Measurements from ENCODE around the gene CCSER1. TPM values are rescaled to one million over a fixed set of nuclear protein-coding genes. Genes with fewer than 3 reads are reported as not detected.

CCSER1 gene
- total RNA-seq, 3 donors from 2014 or later (not counting 1 experiment from before 2014, with no cell fraction given), result 0.87 to 1.1 (median 1.1) TPM

DNA sequence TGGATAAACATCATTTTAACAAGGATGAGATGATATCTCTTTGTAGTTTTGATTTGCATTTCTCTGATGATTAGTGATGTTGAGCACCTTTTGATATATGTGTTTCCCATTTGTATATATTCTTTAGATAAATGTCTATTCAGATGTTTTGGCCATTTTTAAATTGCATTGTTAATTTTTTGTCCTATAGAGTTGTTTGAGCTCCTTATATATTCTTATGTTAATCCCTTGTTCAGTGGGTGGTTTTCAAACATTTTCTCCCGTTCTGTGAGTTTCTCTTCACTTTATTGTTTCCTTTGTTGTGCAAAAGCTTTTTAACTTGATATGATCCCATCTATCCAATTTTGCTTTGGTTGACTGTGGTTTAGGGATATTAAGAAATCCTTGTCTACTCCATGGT lies 606.0 kb downstream of the CCSER1 start:
- Mint-ChIP-seq H3K27ac (no peak overlapping the region), H3K9me3 (peaks cover 12 to 13% of the 10 kb centered on the region in 2 donors), H3K4me1 (no peaks in the 10 kb centered on the region), H3K4me3 (no peak overlapping the region), H3K27me3 (ENCODE audit: low read depth in 2 of 2) (no peaks in the 10 kb centered on the region), H3K36me3 (peaks cover 9% of the 10 kb centered on the region)
- Histone ChIP-seq H3K36me3 (ENCODE audit: control insufficient read depth, insufficient read depth, low read length) (no peaks in the 10 kb centered on the region), H3K27ac (ENCODE audit: low read length) (no peak overlapping the region), H3K27me3 (ENCODE audit: control insufficient read depth, insufficient read depth, low read length) (no peaks in the 10 kb centered on the region), H3K4me3 (ENCODE audit: low read length) (no peak overlapping the region), H3K9me3 (ENCODE audit: control insufficient read depth, insufficient read depth, low read length) (peaks cover 2% of the 10 kb centered on the region), H3K4me1 (ENCODE audit: control insufficient read depth, insufficient read depth, low read length) (no peaks in the 10 kb centered on the region)
- intact Hi-C loops (cut with micrococcal nuclease), result no loop called here
- no peak for DNase-seq
- no CpG with 5 or more reads among the region's 1 CpG for WGBS (ENCODE audit: insufficient coverage)
- TF ChIP-seq, protein P1, sequence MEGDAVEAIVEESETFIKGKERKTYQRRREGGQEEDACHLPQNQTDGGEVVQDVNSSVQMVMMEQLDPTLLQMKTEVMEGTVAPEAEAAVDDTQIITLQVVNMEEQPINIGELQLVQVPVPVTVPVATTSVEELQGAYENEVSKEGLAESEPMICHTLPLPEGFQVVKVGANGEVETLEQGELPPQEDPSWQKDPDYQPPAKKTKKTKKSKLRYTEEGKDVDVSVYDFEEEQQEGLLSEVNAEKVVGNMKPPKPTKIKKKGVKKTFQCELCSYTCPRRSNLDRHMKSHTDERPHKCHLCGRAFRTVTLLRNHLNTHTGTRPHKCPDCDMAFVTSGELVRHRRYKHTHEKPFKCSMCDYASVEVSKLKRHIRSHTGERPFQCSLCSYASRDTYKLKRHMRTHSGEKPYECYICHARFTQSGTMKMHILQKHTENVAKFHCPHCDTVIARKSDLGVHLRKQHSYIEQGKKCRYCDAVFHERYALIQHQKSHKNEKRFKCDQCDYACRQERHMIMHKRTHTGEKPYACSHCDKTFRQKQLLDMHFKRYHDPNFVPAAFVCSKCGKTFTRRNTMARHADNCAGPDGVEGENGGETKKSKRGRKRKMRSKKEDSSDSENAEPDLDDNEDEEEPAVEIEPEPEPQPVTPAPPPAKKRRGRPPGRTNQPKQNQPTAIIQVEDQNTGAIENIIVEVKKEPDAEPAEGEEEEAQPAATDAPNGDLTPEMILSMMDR (IDR thresholded peaks at IDR 0.05), result no peak
- ATAC-seq, result no peak

DNA sequence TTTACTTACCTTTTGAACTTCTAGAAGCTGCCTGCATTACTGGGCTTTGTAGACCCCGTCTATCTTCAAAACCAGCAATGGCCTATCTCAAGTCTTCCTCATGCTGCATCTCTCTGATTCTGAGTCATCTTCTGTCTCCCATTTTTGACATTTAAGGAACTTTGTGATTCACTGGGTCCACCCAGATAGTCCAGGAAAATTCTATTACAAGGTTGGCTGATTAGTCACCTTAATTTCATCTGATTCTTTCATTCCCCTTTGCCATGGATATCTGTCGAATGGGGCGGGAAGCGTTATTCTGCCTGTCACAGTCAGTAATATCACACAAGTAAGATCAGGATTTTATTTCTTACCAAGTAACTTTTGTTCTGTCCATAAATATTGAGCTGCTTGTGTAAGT lies 618.0 kb downstream of the CCSER1 start:
- no peak for ATAC-seq
- no peaks in the 10 kb centered on the region for H3K27me3 ChIP-seq (ENCODE audit: control insufficient read depth, insufficient read depth, low read length)
- WGBS (ENCODE audit: insufficient coverage), result 95% methylated on average over 4 of the region's 4 CpGs
- peaks cover 9% of the 10 kb centered on the region in 2 donors for H3K9me3 Mint-ChIP-seq
- H3K27me3 Mint-ChIP-seq (ENCODE audit: low read depth in 2 of 2), result no peaks in the 10 kb centered on the region
- DNase-seq, result no peak
- no peaks in the 10 kb centered on the region for H3K9me3 ChIP-seq (ENCODE audit: control insufficient read depth, insufficient read depth, low read length)
- no peaks in the 10 kb centered on the region for H3K4me1 Mint-ChIP-seq
- intact Hi-C loops (cut with micrococcal nuclease), result no loop called here
- TF ChIP-seq, protein P1 (IDR thresholded peaks at IDR 0.05), result no peak
- no peaks in the 10 kb centered on the region for H3K36me3 ChIP-seq (ENCODE audit: control insufficient read depth, insufficient read depth, low read length)
- no peak overlapping the region for H3K4me3 ChIP-seq (ENCODE audit: low read length)
- no peak overlapping the region for H3K4me3 Mint-ChIP-seq
- no peak overlapping the region for H3K27ac Mint-ChIP-seq
- H3K4me1 ChIP-seq (ENCODE audit: control insufficient read depth, insufficient read depth, low read length), result no peaks in the 10 kb centered on the region
- H3K27ac ChIP-seq (ENCODE audit: low read length), result no peak overlapping the region
- H3K36me3 Mint-ChIP-seq, result no peaks in the 10 kb centered on the region

DNA sequence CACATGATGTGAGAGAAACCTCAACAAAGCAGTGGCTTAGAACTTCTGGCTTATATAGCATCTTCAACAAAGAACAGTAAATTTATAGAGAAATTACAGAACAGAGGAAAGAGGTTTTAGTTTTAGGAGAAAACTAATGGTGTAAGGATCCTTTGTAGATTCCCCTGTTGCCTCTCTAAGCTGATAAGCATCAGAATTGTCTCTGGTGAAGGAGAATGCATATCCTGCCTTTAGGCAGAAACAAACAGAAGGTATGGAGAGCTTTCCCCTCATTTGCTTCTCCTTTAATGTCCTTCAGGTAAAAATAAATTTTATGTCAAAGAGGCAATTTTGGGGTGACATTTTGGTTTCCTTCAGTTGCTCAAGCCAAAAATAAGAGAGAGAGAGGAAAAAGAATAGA lies 625.9 kb downstream of the CCSER1 start:
- H3K27me3 ChIP-seq (ENCODE audit: control insufficient read depth, insufficient read depth, low read length), result no peaks in the 10 kb centered on the region
- H3K9me3 ChIP-seq (ENCODE audit: control insufficient read depth, insufficient read depth, low read length), result no peaks in the 10 kb centered on the region
- no peaks in the 10 kb centered on the region for H3K36me3 Mint-ChIP-seq
- ATAC-seq (no peak), DNase-seq (no peak)
- H3K27ac Mint-ChIP-seq, result no peak overlapping the region
- H3K27me3 Mint-ChIP-seq (ENCODE audit: low read depth in 2 of 2), result no peaks in the 10 kb centered on the region
- TF ChIP-seq, protein P1 (IDR thresholded peaks at IDR 0.05), result no peak
- H3K4me3 ChIP-seq (ENCODE audit: low read length), result no peak overlapping the region
- H3K4me1 Mint-ChIP-seq, result no peaks in the 10 kb centered on the region
- intact Hi-C loops (cut with micrococcal nuclease), result no loop called here
- H3K36me3 ChIP-seq (ENCODE audit: control insufficient read depth, insufficient read depth, low read length), result no peaks in the 10 kb centered on the region
- H3K9me3 Mint-ChIP-seq, result peaks cover 3 to 4% of the 10 kb centered on the region in 2 donors
- no peaks in the 10 kb centered on the region for H3K4me1 ChIP-seq (ENCODE audit: control insufficient read depth, insufficient read depth, low read length)
- no peak overlapping the region for H3K4me3 Mint-ChIP-seq
- H3K27ac ChIP-seq (ENCODE audit: low read length), result no peak overlapping the region

DNA sequence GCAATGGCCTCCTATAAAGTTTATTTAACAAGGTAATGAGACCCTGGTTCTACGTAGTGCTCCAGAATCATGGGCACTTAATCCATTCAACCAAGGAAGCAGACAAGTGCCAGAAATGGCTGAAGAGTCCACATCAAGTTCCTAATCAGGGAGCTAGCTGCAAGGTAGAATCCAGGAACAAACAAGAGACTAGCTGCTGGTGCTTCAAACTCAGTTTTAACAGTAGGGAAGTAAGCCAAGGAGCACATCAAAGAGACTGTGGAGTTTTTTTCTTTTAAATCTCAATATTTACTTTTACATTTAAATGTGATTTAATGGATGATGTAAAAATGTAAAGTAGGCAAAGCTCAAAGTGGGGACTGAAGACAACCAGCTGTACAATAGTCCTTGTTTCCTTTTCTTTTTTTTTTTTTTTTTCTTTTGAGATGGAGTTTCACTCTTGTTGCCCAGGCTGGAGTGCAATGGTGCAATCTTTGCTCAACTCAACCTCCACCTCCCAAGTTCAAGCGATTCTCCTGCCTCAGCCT lies 630.4 kb downstream of the CCSER1 start:
- 88% methylated on average over 2 of the region's 2 CpGs for WGBS (ENCODE audit: insufficient coverage)
- TF ChIP-seq, protein P1 (IDR thresholded peaks at IDR 0.05), result no peak
- Mint-ChIP-seq H3K9me3 (peaks cover 8% of the 10 kb centered on the region in 2 donors), H3K4me3 (no peak overlapping the region), H3K27ac (no peak overlapping the region), H3K36me3 (no peaks in the 10 kb centered on the region), H3K4me1 (no peaks in the 10 kb centered on the region), H3K27me3 (ENCODE audit: low read depth in 2 of 2) (no peaks in the 10 kb centered on the region)
- no peak overlapping the region for H3K27ac ChIP-seq (ENCODE audit: low read length)
- H3K4me1 ChIP-seq (ENCODE audit: control insufficient read depth, insufficient read depth, low read length), result no peaks in the 10 kb centered on the region
- no peak overlapping the region for H3K4me3 ChIP-seq (ENCODE audit: low read length)
- intact Hi-C loops (cut with micrococcal nuclease), result no loop called here
- ATAC-seq (no peak), DNase-seq (no peak)
- no peaks in the 10 kb centered on the region for H3K27me3 ChIP-seq (ENCODE audit: control insufficient read depth, insufficient read depth, low read length)
- H3K36me3 ChIP-seq (ENCODE audit: control insufficient read depth, insufficient read depth, low read length), result no peaks in the 10 kb centered on the region
- no peaks in the 10 kb centered on the region for H3K9me3 ChIP-seq (ENCODE audit: control insufficient read depth, insufficient read depth, low read length)
